ENCODE measurements around the gene IFNGR2.
"Not testable (repeated sequence)": the region's sequence is repeated elsewhere in the genome, so short reads cannot be mapped to it uniquely, and the experiment has no call there.

DNA sequence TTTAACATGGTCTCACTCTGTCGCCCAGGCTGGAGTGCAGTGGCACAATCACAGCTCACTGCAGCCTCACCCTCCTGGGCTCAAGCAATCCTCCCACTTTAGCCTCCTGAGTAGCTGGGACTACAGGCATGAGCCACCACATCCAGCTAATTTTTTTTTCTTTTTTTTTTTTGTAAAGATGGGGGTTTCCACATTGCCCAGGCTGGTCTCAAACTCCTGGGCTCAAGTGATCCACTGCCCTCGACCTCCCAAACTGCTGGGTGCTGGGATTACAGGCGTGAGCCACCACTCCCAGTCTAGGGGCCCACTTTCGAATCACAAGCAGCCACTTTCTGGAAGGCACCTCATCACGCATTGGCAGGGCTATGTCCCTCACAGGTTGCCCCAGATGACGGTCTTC is 21.8 kb upstream of the IFNGR2 start:
- TF ChIP-seq POLR2A, CTCF (IDR thresholded peaks at IDR 0.05): not testable (repeated sequence)
